ENCODE results near the gene LIPG. TPM values are rescaled to one million over a fixed set of nuclear protein-coding genes. Genes with fewer than 3 reads are reported as not detected.

Gene LIPG
- total RNA-seq, 1 donor from 2014 or later, result 10.2 TPM

GRCh38 chr18:49566217-49566770 is 4.4 kb downstream of the LIPG start:
- Mint-ChIP-seq H3K4me3 (ENCODE audit: unreplicated experiment) (no peak overlapping the region), H3K9me3 (ENCODE audit: unreplicated experiment) (peaks cover 3% of the 10 kb centered on the region), H3K36me3 (ENCODE audit: unreplicated experiment) (no peaks in the 10 kb centered on the region), H3K4me1 (ENCODE audit: low read depth, unreplicated experiment) (peaks cover 13% of the 10 kb centered on the region), H3K27me3 (ENCODE audit: unreplicated experiment) (peaks cover 10% of the 10 kb centered on the region), H3K27ac (ENCODE audit: unreplicated experiment) (peak overlapping the region; percentile 55)
- no peak for DNase-seq
- TF ChIP-seq CTCF (IDR thresholded peaks at IDR 0.05; ENCODE audit: partially characterized antibody, unreplicated experiment), result no peak

GRCh38 chr18:49566985-49567384 is 5.1 kb downstream of the LIPG start:
- no peak for DNase-seq
- no peak overlapping the region for H3K4me3 Mint-ChIP-seq (ENCODE audit: unreplicated experiment)
- H3K27me3 Mint-ChIP-seq (ENCODE audit: unreplicated experiment), result peaks cover 10% of the 10 kb centered on the region
- H3K9me3 Mint-ChIP-seq (ENCODE audit: unreplicated experiment), result no peaks in the 10 kb centered on the region
- no peak overlapping the region for H3K27ac Mint-ChIP-seq (ENCODE audit: unreplicated experiment)
- no peaks in the 10 kb centered on the region for H3K36me3 Mint-ChIP-seq (ENCODE audit: unreplicated experiment)
- TF ChIP-seq CTCF (IDR thresholded peaks at IDR 0.05; ENCODE audit: partially characterized antibody, unreplicated experiment), result no peak
- H3K4me1 Mint-ChIP-seq (ENCODE audit: low read depth, unreplicated experiment), result peaks cover 13% of the 10 kb centered on the region

GRCh38 chr18:49569724-49570123 is 7.9 kb downstream of the LIPG start:
- peaks cover 4% of the 10 kb centered on the region for H3K27me3 Mint-ChIP-seq (ENCODE audit: unreplicated experiment)
- peaks cover 2% of the 10 kb centered on the region for H3K9me3 Mint-ChIP-seq (ENCODE audit: unreplicated experiment)
- H3K27ac Mint-ChIP-seq (ENCODE audit: unreplicated experiment), result no peak overlapping the region
- no peaks in the 10 kb centered on the region for H3K36me3 Mint-ChIP-seq (ENCODE audit: unreplicated experiment)
- H3K4me1 Mint-ChIP-seq (ENCODE audit: low read depth, unreplicated experiment), result peaks cover 13% of the 10 kb centered on the region
- TF ChIP-seq CTCF (IDR thresholded peaks at IDR 0.05; ENCODE audit: partially characterized antibody, unreplicated experiment), result no peak
- no peak overlapping the region for H3K4me3 Mint-ChIP-seq (ENCODE audit: unreplicated experiment)
- DNase-seq, result no peak

DNA sequence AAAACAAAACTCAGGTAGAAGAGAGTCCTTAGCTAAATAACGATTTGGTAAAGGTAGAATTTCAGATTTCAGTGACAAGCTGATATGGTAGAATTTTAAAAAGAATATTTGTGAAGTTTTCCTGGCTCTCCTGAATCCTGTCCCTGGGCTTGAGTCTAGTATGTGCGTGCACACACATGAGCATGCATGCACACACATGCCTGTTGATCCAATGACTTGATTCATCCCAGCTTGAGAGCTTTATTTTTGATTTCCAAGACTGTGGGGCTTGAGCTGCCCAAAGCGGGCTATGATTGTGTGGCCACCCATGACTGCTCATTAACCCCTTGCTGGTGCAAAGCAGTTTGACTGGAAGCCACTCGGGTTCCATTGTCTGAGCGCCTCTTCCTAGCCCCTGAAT is 9.0 kb downstream of the LIPG start:
- no peak for TF ChIP-seq CTCF (IDR thresholded peaks at IDR 0.05; ENCODE audit: partially characterized antibody, unreplicated experiment)
- H3K4me3 Mint-ChIP-seq (ENCODE audit: unreplicated experiment), result no peak overlapping the region
- H3K27me3 Mint-ChIP-seq (ENCODE audit: unreplicated experiment), result peaks cover 2% of the 10 kb centered on the region
- no peak overlapping the region for H3K27ac Mint-ChIP-seq (ENCODE audit: unreplicated experiment)
- H3K4me1 Mint-ChIP-seq (ENCODE audit: low read depth, unreplicated experiment), result peaks cover 7% of the 10 kb centered on the region
- peaks cover 2% of the 10 kb centered on the region for H3K9me3 Mint-ChIP-seq (ENCODE audit: unreplicated experiment)
- DNase-seq, result no peak
- no peaks in the 10 kb centered on the region for H3K36me3 Mint-ChIP-seq (ENCODE audit: unreplicated experiment)

- Mint-ChIP-seq H3K4me1 (ENCODE audit: low read depth, unreplicated experiment) (peaks cover 7% of the 10 kb centered on the region), H3K36me3 (ENCODE audit: unreplicated experiment) (no peaks in the 10 kb centered on the region), H3K27ac (ENCODE audit: unreplicated experiment) (peak overlapping the region; percentile 68), H3K4me3 (ENCODE audit: unreplicated experiment) (no peak overlapping the region), H3K9me3 (ENCODE audit: unreplicated experiment) (peaks cover 2% of the 10 kb centered on the region), H3K27me3 (ENCODE audit: unreplicated experiment) (peaks cover 2% of the 10 kb centered on the region)
- TF ChIP-seq CTCF (IDR thresholded peaks at IDR 0.05; ENCODE audit: partially characterized antibody, unreplicated experiment), result no peak
- DNase-seq, result peak; percentile 63
Observed at GRCh38 chr18:49572611-49573345, 10.9 kb downstream of the LIPG start.

Data from glutamatergic neuron (in vitro differentiated cells).